Large intestine (tissue), 3 donors: ENCODE measurements around the gene VWA5B2. TPM values are rescaled to one million over a fixed set of nuclear protein-coding genes. Genes with fewer than 3 reads are reported as not detected.

ENCODE experiments used
- DNase-seq, 2 donors: peaks; one replicate each; pipeline versions ENCODE4 v3.0.0 to v3.0.0-alpha.2; 2013
- H3K27ac ChIP-seq: one replicate; pipeline ENCODE4 v1.5.1; 2013; ENCODE audit warnings: low read length
- H3K27me3 ChIP-seq: 2 replicates; pipeline ENCODE4 v1.6.1; 2013; ENCODE audit warnings: low read length; ENCODE audit not compliant: control insufficient read depth, insufficient read depth
- H3K36me3 ChIP-seq: 2 replicates; pipeline ENCODE4 v1.6.1; 2013; ENCODE audit warnings: low read length; ENCODE audit not compliant: control insufficient read depth, insufficient read depth
- H3K4me1 ChIP-seq: one replicate; pipeline ENCODE4 v1.6.1; 2013; ENCODE audit warnings: low read length; ENCODE audit not compliant: control insufficient read depth, insufficient read depth
- H3K4me3 ChIP-seq: one replicate; pipeline ENCODE4 v1.5.1; 2013; ENCODE audit warnings: low read length
- H3K9me3 ChIP-seq: one replicate; pipeline ENCODE4 v1.6.1; 2013; ENCODE audit warnings: mild to moderate bottlenecking, low read depth, low read length, moderate library complexity; ENCODE audit not compliant: control insufficient read depth
- WGBS: methylation state at CpG from one replicate; pipeline ENCODE4 v1.1.5; 2013; ENCODE audit warnings: low lambda C conversion rate; ENCODE audit not compliant: insufficient coverage; 5-methylcytosine and 5-hydroxymethylcytosine counted together
- polyA plus RNA-seq: library from polyadenylated mRNA; unstranded; fragments of 120-200 nt; gene quantifications from one replicate; pipeline ENCODE4 v1.2.1, GENCODE V29; 2013

VWA5B2 gene
- polyA plus RNA-seq, 1 donor = 18.6 TPM

- no peaks in the 10 kb centered on the region for H3K27me3 ChIP-seq
- DNase-seq = no peak
- peaks cover 70% of the 10 kb centered on the region for H3K36me3 ChIP-seq
- no peak overlapping the region for H3K27ac ChIP-seq
- H3K4me3 ChIP-seq = no peak overlapping the region
- no CpG with 5 or more reads among the region's 13 CpGs for WGBS
- no peaks in the 10 kb centered on the region for H3K9me3 ChIP-seq
- peaks cover 14% of the 10 kb centered on the region for H3K4me1 ChIP-seq
Observed at GRCh38 chr3:184189421-184189820, 40.0 kb upstream of the VWA5B2 start.

- no CpG with 5 or more reads among the region's 10 CpGs for WGBS
- peaks cover 73% of the 10 kb centered on the region for H3K36me3 ChIP-seq
Observed at GRCh38 chr3:184192889-184193288, 36.5 kb upstream of the VWA5B2 start.

DNA sequence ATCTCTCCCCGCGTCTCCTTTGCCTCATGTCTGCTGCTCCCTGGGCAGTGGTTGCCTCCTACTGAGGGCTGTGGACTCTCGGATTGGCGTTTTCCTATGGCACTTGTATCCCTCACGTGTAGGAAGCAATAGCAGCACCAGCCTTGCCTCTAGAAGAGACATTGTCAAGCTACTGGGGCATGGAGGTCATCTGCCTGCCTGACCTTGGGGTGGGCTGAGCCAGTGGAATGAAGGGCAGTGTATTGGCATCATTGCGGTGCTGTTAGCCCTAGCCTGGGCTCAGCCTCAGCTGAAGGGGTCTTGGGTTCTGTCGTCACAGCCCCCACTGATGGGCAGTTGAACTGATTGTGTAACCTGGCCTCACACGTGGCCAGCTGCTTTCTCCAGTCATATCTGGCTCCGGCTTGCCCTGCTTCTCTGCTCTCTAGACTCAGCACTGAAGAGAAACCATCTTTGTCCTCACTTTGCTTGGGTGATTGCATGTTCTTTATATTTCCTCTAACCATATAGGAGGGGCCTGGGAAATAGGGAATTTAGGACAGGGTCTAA, 35.3 kb upstream of the VWA5B2 start:
- Histone ChIP-seq H3K27ac (no peak overlapping the region), H3K9me3 (no peaks in the 10 kb centered on the region), H3K4me1 (no peaks in the 10 kb centered on the region), H3K36me3 (peaks cover 62% of the 10 kb centered on the region), H3K4me3 (no peak overlapping the region), H3K27me3 (no peaks in the 10 kb centered on the region)
- no peak for DNase-seq
- whole genome bisulfite sequencing = no CpG with 5 or more reads among the region's 9 CpGs

More at GRCh38 chr3:184192889-184193288, 36.5 kb upstream of the VWA5B2 start:
- H3K27ac ChIP-seq = no peak overlapping the region
- H3K4me1 ChIP-seq = peaks cover 2% of the 10 kb centered on the region
- no peak overlapping the region for H3K4me3 ChIP-seq
- no peaks in the 10 kb centered on the region for H3K27me3 ChIP-seq
- no peak for DNase-seq
- no peaks in the 10 kb centered on the region for H3K9me3 ChIP-seq

- H3K36me3 ChIP-seq = peaks cover 38% of the 10 kb centered on the region
- DNase-seq = no peak
- no peaks in the 10 kb centered on the region for H3K27me3 ChIP-seq
- no peaks in the 10 kb centered on the region for H3K4me1 ChIP-seq
- no peak overlapping the region for H3K4me3 ChIP-seq
- H3K27ac ChIP-seq = no peak overlapping the region
- WGBS = no CpG with 5 or more reads among the region's 6 CpGs
- H3K9me3 ChIP-seq = no peaks in the 10 kb centered on the region
Observed at GRCh38 chr3:184196536-184196935, 32.8 kb upstream of the VWA5B2 start.

DNA sequence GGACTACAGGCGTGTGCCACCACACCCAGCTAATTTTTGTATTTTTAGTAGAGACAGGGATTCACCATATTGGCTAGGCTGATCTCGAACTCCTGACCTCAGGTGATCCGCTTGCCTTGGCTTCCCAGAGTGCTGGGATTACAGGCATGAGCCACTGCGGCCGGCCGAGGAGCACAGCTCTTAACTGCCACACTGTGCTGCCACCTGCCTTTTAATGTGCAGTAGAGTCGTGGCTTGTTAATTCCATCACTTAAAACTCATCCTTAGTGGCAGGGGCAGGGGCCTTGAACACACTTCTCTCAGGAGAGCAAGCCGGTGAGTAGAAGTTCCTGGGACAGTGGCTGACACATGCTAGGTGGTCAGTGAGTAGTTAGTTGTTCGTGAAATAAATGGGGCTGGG, 30.9 kb upstream of the VWA5B2 start:
- no peaks in the 10 kb centered on the region for H3K4me1 ChIP-seq
- WGBS = no CpG with 5 or more reads among the region's 9 CpGs

GRCh38 chr3:184200825-184201224, 28.6 kb upstream of the VWA5B2 start:
- Histone ChIP-seq H3K36me3 (peaks cover under 1% of the 10 kb centered on the region), H3K27me3 (peaks cover 3% of the 10 kb centered on the region), H3K4me1 (no peaks in the 10 kb centered on the region), H3K9me3 (no peaks in the 10 kb centered on the region), H3K4me3 (no peak overlapping the region), H3K27ac (no peak overlapping the region)
- no peak for DNase-seq

More for the DNA sequence above, 30.9 kb upstream of the VWA5B2 start:
- Histone ChIP-seq H3K4me3 (no peak overlapping the region), H3K9me3 (no peaks in the 10 kb centered on the region), H3K27ac (no peak overlapping the region), H3K36me3 (peaks cover 20% of the 10 kb centered on the region), H3K27me3 (no peaks in the 10 kb centered on the region)
- no peak for DNase-seq

DNA sequence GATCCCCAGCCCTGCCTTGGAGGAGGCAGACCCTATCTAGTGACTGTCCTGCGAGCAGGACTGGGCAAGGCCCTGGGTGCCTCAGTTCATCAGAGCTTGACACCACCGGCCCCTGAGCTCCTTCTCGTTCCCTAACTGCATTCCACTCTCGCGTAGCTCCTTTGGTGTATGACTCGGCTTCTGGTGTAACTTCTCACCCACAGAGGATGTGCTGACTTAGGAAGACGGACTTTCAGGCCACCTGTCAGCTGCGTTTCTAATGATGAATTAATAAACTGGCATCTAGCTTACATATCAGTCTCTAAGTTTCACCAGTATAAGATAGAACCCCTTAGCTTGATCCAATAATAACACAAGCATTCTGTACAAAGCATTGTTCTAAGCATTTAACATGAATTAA, 25.9 kb upstream of the VWA5B2 start:
- DNase-seq = no peak
- no peaks in the 10 kb centered on the region for H3K9me3 ChIP-seq
- WGBS = 79% methylated on average over 2 of the region's 8 CpGs
- H3K36me3 ChIP-seq = no peaks in the 10 kb centered on the region
- no peak overlapping the region for H3K27ac ChIP-seq
- H3K27me3 ChIP-seq = peaks cover 14% of the 10 kb centered on the region
- H3K4me3 ChIP-seq = no peak overlapping the region
- no peaks in the 10 kb centered on the region for H3K4me1 ChIP-seq

DNA sequence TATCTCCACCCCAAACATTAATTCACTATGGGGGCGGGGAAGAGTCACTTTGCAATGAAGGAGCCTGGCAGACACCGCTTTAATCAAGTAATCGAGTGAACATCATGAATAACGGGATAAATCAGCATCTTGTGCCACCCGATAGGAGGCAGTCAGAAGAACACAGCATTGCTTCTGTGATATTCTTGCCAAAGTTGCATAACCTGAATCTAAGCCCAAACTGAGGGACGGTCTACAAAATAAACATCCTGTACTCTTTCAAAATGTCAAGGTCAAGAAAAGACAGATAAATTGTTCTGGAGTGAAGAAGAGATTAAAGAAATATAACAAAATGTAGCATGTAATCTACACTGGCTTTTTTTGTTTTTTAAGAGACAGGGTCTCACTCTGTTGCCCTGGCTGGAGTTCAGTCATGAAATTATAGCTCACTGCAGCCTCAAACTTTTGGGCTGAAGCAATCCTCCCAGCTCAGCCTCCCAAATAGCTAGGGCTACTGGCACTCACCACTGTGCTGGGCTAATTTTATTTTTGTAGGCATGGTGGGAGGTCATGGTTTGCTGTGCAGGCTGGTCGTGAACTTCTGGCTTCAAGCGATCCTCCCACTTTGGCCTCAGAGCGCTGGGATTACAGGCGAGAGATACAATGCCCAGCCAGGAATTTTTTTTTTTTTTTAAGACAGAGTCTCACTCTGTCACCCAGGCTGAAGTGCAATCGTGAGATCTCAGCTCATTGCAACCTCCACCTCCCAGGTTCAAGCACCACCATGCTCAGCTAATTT, 20.1 kb upstream of the VWA5B2 start:
- no peaks in the 10 kb centered on the region for H3K9me3 ChIP-seq
- no peaks in the 10 kb centered on the region for H3K36me3 ChIP-seq
- H3K4me1 ChIP-seq = no peaks in the 10 kb centered on the region
- peaks cover 14% of the 10 kb centered on the region for H3K27me3 ChIP-seq
- H3K27ac ChIP-seq = no peak overlapping the region
- H3K4me3 ChIP-seq = no peak overlapping the region
- no peak for DNase-seq
- WGBS = 50% methylated on average over 1 of the region's 11 CpGs

DNA sequence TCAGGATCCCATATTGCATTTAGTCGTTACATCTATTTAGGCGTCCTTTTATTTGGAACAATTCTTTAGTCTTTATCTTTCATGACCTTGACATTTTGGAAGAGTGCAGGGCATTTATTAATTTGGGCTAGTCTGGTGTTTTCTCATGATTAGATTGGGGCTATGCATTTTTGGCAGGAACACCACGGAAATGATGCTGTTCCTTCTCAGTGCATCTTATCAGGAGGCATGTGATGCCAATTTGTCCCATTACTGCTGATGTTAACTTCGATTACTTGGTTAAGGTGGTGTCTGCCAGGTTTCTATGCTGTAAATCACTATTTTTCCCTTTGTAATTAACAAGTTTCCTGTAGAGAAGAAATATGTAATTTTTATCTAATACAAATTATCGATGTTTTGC, 18.1 kb upstream of the VWA5B2 start:
- DNase-seq = no peak
- Histone ChIP-seq H3K4me1 (no peaks in the 10 kb centered on the region), H3K27ac (no peak overlapping the region), H3K27me3 (peaks cover 6% of the 10 kb centered on the region), H3K36me3 (no peaks in the 10 kb centered on the region), H3K9me3 (no peaks in the 10 kb centered on the region), H3K4me3 (no peak overlapping the region)
- WGBS = 86% methylated on average over 1 of the region's 5 CpGs

- H3K4me1 ChIP-seq = no peaks in the 10 kb centered on the region
- H3K9me3 ChIP-seq = no peaks in the 10 kb centered on the region
- WGBS = 93% methylated on average over 2 of the region's 5 CpGs
Observed at GRCh38 chr3:184211718-184212117, 17.7 kb upstream of the VWA5B2 start.

GRCh38 chr3:184218814-184219213, 10.6 kb upstream of the VWA5B2 start:
- no peak overlapping the region for H3K27ac ChIP-seq
- peaks cover 2% of the 10 kb centered on the region for H3K27me3 ChIP-seq
- no peaks in the 10 kb centered on the region for H3K36me3 ChIP-seq
- WGBS = 75% methylated on average over 1 of the region's 4 CpGs
- no peak overlapping the region for H3K4me3 ChIP-seq
- DNase-seq = no peak
- H3K9me3 ChIP-seq = no peaks in the 10 kb centered on the region
- H3K4me1 ChIP-seq = no peaks in the 10 kb centered on the region

More at GRCh38 chr3:184211718-184212117, 17.7 kb upstream of the VWA5B2 start:
- no peaks in the 10 kb centered on the region for H3K36me3 ChIP-seq
- H3K27me3 ChIP-seq = peaks cover 3% of the 10 kb centered on the region
- no peak overlapping the region for H3K4me3 ChIP-seq
- H3K27ac ChIP-seq = no peak overlapping the region
- no peak for DNase-seq
